ENCODE data around the gene SPEM1. TPM values are rescaled to one million over a fixed set of nuclear protein-coding genes. Genes with fewer than 3 reads are reported as not detected.

The SPEM1 gene
- total and polyA plus RNA-seq, 10 of the 15 experiments (the other 5 are each of a cell fraction or from before 2014, with no cell fraction given): not detected

DNA sequence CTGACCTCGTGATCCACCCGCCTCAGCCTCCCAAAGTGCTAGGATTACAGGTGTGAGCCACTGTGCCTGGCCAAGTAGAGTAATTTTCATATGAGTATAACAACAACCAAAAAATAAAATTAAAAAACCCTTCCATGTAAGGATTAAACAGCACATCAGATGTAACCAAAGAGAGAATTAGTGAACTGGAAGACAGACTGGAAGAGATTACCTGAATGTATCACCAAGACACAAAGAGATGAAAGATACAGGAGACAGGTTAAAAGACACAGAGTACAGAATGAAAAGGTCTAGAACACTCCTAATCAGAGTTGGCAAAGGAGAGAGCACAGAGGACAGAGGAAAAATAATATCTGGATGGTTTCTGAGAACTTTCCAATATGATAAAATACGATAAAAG lies 41.0 kb upstream of the SPEM1 start:
- ChIA-PET RAD21 (ENCODE audit: unreplicated experiment) (interaction anchor here (0.7 kb wide), 1 partner anchor 29 kb away, joined by 3 read pairs; no protein-coding TSS in a partner anchor), POLR2A (no interaction called here), CTCF (no interaction called here), SMC1A (ENCODE audit: uncharacterized antibody, unreplicated experiment) (no interaction called here)
- Histone ChIP-seq H3K4me1 (ENCODE audit: control insufficient read depth, insufficient read depth, low read length) (peaks cover 6% of the 10 kb centered on the region; the same call in 1 of the 2 replicates), H3K9ac (ENCODE audit: control insufficient read depth, insufficient read depth, low read length) (no peak overlapping the region), H3K4me3 (no peak overlapping the region), H4K20me1 (ENCODE audit: control insufficient read depth, insufficient read depth) (no peaks in the 10 kb centered on the region), H3K36me3 (ENCODE audit: control insufficient read depth in 2 of 2, insufficient read depth in 2 of 2, low read length in 1 of 2) (no peaks in the 10 kb centered on the region), H3K9me3 (replicated peaks; ENCODE audit: control insufficient read depth, insufficient read depth, low read length) (peaks cover 3% of the 10 kb centered on the region; the same call in 2 of the 3 replicates), H2AFZ (ENCODE audit: control insufficient read depth, low read depth, low read length) (no peak overlapping the region), H3K27ac (ENCODE audit: control insufficient read depth, insufficient read depth) (no peak overlapping the region), H3K79me2 (ENCODE audit: control insufficient read depth, insufficient read depth, low read length) (no peaks in the 10 kb centered on the region), H3K27me3 (replicated peaks in 1 of 2; ENCODE audit: control insufficient read depth in 2 of 2, insufficient read depth in 2 of 2, low read length in 1 of 2) (peaks cover 4 to 5% of the 10 kb centered on the region in 2 experiments; a peak in 3 of 4 replicates), H3K4me2 (ENCODE audit: control insufficient read depth, insufficient read depth) (no peak overlapping the region)
- no peak for TF ChIP-seq TCF12 (IDR thresholded peaks at IDR 0.05; ENCODE audit: low read depth, low read length)
- no peak for TF ChIP-seq NFXL1 (IDR thresholded peaks at IDR 0.05; ENCODE audit: borderline replicate concordance)
- TF ChIP-seq SMC3 (IDR thresholded peaks at IDR 0.05; ENCODE audit: borderline replicate concordance, low read length): no peak
- no peak for TF ChIP-seq STAT3 (IDR thresholded peaks at IDR 0.05; ENCODE audit: low read depth, low read length)
- no peak for TF ChIP-seq RELA (IDR thresholded peaks at IDR 0.05; ENCODE audit: borderline replicate concordance, partially characterized antibody)
- 56% methylated on average over 3 of the region's 3 CpGs for WGBS (ENCODE audit: insufficient coverage, insufficient replicate concordance, low lambda C conversion rate, missing lambda C conversion rate)
- DNase-seq (ENCODE audit: low read depth, low spot score): no peak
- intact Hi-C loops (cut with micrococcal nuclease; ENCODE audit: unreplicated experiment): no loop called here
- no TSS peak for BruUV-seq (replicated peaks)
- FAIRE-seq: no peak
- no peak for ATAC-seq
- in situ Hi-C loops (cut with MboI): no loop called here

DNA sequence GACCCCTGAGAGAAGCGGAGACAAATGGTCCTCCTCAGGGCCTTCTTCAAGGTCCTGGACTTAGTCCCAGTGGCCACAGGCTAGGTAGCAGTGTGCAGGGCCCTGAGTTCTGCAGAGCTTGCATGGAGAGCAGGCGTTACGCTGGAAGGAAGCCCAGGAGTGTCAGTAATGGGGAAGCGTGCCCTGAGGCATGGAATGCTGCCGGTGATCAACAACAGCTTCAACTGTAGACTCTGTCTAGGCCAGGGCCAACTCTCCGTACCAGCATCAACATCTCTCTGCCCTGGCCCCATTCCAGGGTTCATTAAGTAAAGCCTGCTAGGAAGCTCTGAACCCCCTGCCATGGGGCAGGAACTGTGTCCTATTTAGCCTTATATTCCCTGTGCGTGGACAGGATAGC lies 39.8 kb upstream of the SPEM1 start:
- Histone ChIP-seq H3K4me2 (ENCODE audit: control insufficient read depth, insufficient read depth) (no peak overlapping the region), H3K4me3 (no peak overlapping the region), H2AFZ (ENCODE audit: control insufficient read depth, low read depth, low read length) (no peak overlapping the region), H3K27me3 (replicated peaks in 1 of 2; ENCODE audit: control insufficient read depth in 2 of 2, insufficient read depth in 2 of 2, low read length in 1 of 2) (peaks cover 4 to 5% of the 10 kb centered on the region in 2 experiments; a peak in 3 of 4 replicates), H3K9me3 (replicated peaks; ENCODE audit: control insufficient read depth, insufficient read depth, low read length) (peaks cover 3% of the 10 kb centered on the region; the same call in 2 of the 3 replicates), H3K9ac (ENCODE audit: control insufficient read depth, insufficient read depth, low read length) (no peak overlapping the region), H3K79me2 (ENCODE audit: control insufficient read depth, insufficient read depth, low read length) (no peaks in the 10 kb centered on the region), H3K36me3 (ENCODE audit: control insufficient read depth in 2 of 2, insufficient read depth in 2 of 2, low read length in 1 of 2) (no peaks in the 10 kb centered on the region), H3K4me1 (ENCODE audit: control insufficient read depth, insufficient read depth, low read length) (peaks cover 8% of the 10 kb centered on the region; the same call in 1 of the 2 replicates), H3K27ac (ENCODE audit: control insufficient read depth, insufficient read depth) (no peak overlapping the region), H4K20me1 (ENCODE audit: control insufficient read depth, insufficient read depth) (no peaks in the 10 kb centered on the region)
- no peak for ATAC-seq
- TF ChIP-seq BMI1 (IDR thresholded peaks at IDR 0.05; ENCODE audit: borderline replicate concordance) (no peak), RAD21 (IDR thresholded peaks at IDR 0.05; ENCODE audit: insufficient read depth, low read depth, low read length) (no peak), IKZF2 (IDR thresholded peaks at IDR 0.05) (no peak), STAT1 (conservative IDR thresholded peaks at IDR 0.05) (no peak), CBFB (IDR thresholded peaks at IDR 0.05; ENCODE audit: low read depth) (no peak)
- TF ChIP-seq, protein P1, sequence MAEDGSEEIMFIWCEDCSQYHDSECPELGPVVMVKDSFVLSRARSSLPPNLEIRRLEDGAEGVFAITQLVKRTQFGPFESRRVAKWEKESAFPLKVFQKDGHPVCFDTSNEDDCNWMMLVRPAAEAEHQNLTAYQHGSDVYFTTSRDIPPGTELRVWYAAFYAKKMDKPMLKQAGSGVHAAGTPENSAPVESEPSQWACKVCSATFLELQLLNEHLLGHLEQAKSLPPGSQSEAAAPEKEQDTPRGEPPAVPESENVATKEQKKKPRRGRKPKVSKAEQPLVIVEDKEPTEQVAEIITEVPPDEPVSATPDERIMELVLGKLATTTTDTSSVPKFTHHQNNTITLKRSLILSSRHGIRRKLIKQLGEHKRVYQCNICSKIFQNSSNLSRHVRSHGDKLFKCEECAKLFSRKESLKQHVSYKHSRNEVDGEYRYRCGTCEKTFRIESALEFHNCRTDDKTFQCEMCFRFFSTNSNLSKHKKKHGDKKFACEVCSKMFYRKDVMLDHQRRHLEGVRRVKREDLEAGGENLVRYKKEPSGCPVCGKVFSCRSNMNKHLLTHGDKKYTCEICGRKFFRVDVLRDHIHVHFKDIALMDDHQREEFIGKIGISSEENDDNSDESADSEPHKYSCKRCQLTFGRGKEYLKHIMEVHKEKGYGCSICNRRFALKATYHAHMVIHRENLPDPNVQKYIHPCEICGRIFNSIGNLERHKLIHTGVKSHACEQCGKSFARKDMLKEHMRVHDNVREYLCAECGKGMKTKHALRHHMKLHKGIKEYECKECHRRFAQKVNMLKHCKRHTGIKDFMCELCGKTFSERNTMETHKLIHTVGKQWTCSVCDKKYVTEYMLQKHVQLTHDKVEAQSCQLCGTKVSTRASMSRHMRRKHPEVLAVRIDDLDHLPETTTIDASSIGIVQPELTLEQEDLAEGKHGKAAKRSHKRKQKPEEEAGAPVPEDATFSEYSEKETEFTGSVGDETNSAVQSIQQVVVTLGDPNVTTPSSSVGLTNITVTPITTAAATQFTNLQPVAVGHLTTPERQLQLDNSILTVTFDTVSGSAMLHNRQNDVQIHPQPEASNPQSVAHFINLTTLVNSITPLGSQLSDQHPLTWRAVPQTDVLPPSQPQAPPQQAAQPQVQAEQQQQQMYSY (CRISPR knock-in tag; IDR thresholded peaks at IDR 0.05): no peak
- 68% methylated on average over 7 of the region's 7 CpGs for WGBS (ENCODE audit: insufficient coverage, insufficient replicate concordance, low lambda C conversion rate, missing lambda C conversion rate)
- RAD21 ChIA-PET (ENCODE audit: unreplicated experiment): no interaction called here
- intact Hi-C loops (cut with micrococcal nuclease; ENCODE audit: unreplicated experiment): no loop called here
- DNase-seq (ENCODE audit: low read depth, low spot score): no peak
- in situ Hi-C loops (cut with MboI): no loop called here
- CTCF ChIA-PET: no interaction called here
- BruUV-seq (replicated peaks): no TSS peak
- SMC1A ChIA-PET (ENCODE audit: uncharacterized antibody, unreplicated experiment): no interaction called here
- POLR2A ChIA-PET: interaction anchor here (0.6 kb wide), 1 partner anchor 225 kb away, joined by 3 read pairs; no protein-coding TSS in a partner anchor
- FAIRE-seq: no peak

All from GM12878 (cell line).